SH-SY5Y (cell line): ENCODE data around the gene AHI1.

ENCODE experiments used
- GATA2 ChIP-seq: IDR thresholded peaks from 2 replicates; pipeline ENCODE4 v1.6.1; 2011; ENCODE audit warnings: mild to moderate bottlenecking, low read depth, low read length
- GATA3 ChIP-seq: IDR thresholded peaks from 2 replicates; pipeline ENCODE4 v1.6.1; 2011; ENCODE audit warnings: low read depth, mild to moderate bottlenecking, low read length, moderate library complexity

- TF ChIP-seq GATA2 (no peak), GATA3 (no peak)
Measured at GRCh38 chr6:135305684-135306083, 191.9 kb downstream of the AHI1 start.
